ENCODE results near the gene LMF2. TPM values are rescaled to one million over a fixed set of nuclear protein-coding genes. Genes with fewer than 3 reads are reported as not detected.
"Not testable (repeated sequence)": the region's sequence is repeated elsewhere in the genome, so short reads cannot be mapped to it uniquely, and the experiment has no call there.

LMF2 gene
- total RNA-seq, 1 donor from 2014 or later = 57.0 TPM

DNA sequence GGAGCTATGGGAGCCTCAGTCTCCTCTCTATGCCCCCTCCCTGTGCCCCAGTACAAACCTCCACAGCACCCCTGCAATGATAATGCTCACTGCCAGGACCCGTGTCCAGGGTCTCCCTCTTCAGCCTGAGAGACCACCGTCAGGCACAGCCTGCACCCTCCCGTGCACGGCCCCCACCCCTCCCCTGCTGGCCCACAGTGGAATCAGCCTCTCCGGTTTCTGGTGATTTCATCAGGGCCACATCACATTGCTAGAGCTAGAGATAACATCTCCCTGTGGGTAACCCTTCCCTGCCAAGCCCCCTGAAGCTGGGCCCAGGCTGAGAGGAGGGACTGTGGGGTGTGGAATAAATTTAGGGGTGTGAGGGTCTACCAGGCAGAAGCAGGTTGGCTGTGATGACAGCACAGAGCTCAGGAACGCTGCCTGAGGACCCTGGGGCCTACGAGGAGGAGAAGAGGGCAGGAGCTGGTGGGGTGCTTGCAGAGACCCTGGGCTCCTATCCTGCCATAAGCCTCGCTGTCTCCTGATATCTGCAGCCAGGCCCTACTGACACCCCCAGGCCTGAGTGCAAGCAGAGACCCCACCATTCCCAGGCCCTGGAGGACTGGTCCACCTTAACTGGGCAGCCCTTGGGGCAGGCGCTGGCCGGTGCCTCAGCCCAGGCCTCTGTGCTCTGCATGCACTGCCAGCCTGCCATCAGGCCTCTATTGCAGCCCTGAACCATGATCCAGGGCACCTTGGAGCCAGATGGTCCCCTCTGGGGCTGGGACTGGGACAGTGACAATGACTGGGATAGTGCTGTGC, 38.2 kb upstream of the LMF2 start, which contains the start of gene KLHDC7B:
TSS of gene KLHDC7B (plus strand) at position 378 of the 804 bp plus-strand sequence. CDS start at position 723, 345 bp downstream.
- no peak for TF ChIP-seq POLR2A (IDR thresholded peaks at IDR 0.05)
- TF ChIP-seq POLR2AphosphoS5 (IDR thresholded peaks at IDR 0.05; ENCODE audit: insufficient read depth in 1 of 2, low read depth in 1 of 2) = no peak
- no peak for DNase-seq (ENCODE audit: extremely low spot score in 2 of 2)
- intact Hi-C loops (cut with DNase I) = no loop called here
- Histone ChIP-seq H3K27ac (peak within 1 kb of the TSS; percentile 72), H3K36me3 (no peaks in the 10 kb centered on the region), H3K4me3 (no peak within 1 kb of the TSS), H3K4me1 (peaks cover 36% of the 10 kb centered on the region), H3K9me3 (no peaks in the 10 kb centered on the region), H3K27me3 (peaks cover 7% of the 10 kb centered on the region)

DNA sequence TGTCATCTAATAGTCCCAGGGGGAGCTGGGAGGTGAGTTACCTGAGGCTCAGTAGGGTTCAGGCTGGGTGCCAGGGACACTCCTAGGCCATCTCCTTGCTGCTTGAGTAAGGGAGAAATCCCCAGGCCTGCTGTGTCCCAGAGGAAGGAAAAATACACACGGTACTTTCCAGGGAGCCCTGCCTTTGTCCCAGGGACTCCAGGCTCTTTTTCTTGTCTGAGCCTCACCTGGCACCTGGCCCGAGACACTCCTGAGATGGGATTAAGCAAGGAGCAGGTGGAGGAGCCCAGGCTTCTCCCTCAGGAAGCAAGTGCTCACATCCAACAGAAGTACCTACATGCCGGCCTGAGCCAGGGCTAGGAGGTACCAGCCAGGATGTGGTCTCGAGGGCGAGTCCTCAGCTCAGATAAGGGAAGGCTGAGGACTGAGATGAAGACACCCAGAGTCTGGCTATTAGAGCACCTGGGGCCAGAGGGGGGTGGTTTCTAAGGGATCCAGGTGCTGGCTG, 37.3 kb upstream of the LMF2 start:
- Histone ChIP-seq H3K36me3 (no peaks in the 10 kb centered on the region), H3K4me3 (peak overlapping the region; percentile 1 to 27), H3K9me3 (no peaks in the 10 kb centered on the region), H3K4me1 (peaks cover 42% of the 10 kb centered on the region), H3K27me3 (peaks cover 7% of the 10 kb centered on the region), H3K27ac (peak overlapping the region; percentile 72)
- intact Hi-C loops (cut with DNase I) = loop anchor here (5.0 kb wide), 1 partner anchor 38 kb away; the partner anchor contains the start of gene CHKB
- DNase-seq (ENCODE audit: extremely low spot score in 2 of 2) = no peak
- TF ChIP-seq POLR2A (IDR thresholded peaks at IDR 0.05) (no peak), POLR2AphosphoS5 (IDR thresholded peaks at IDR 0.05; ENCODE audit: insufficient read depth in 1 of 2, low read depth in 1 of 2) (no peak)
- TF ChIP-seq, protein P1, sequence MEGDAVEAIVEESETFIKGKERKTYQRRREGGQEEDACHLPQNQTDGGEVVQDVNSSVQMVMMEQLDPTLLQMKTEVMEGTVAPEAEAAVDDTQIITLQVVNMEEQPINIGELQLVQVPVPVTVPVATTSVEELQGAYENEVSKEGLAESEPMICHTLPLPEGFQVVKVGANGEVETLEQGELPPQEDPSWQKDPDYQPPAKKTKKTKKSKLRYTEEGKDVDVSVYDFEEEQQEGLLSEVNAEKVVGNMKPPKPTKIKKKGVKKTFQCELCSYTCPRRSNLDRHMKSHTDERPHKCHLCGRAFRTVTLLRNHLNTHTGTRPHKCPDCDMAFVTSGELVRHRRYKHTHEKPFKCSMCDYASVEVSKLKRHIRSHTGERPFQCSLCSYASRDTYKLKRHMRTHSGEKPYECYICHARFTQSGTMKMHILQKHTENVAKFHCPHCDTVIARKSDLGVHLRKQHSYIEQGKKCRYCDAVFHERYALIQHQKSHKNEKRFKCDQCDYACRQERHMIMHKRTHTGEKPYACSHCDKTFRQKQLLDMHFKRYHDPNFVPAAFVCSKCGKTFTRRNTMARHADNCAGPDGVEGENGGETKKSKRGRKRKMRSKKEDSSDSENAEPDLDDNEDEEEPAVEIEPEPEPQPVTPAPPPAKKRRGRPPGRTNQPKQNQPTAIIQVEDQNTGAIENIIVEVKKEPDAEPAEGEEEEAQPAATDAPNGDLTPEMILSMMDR (IDR thresholded peaks at IDR 0.05) = no peak

DNA sequence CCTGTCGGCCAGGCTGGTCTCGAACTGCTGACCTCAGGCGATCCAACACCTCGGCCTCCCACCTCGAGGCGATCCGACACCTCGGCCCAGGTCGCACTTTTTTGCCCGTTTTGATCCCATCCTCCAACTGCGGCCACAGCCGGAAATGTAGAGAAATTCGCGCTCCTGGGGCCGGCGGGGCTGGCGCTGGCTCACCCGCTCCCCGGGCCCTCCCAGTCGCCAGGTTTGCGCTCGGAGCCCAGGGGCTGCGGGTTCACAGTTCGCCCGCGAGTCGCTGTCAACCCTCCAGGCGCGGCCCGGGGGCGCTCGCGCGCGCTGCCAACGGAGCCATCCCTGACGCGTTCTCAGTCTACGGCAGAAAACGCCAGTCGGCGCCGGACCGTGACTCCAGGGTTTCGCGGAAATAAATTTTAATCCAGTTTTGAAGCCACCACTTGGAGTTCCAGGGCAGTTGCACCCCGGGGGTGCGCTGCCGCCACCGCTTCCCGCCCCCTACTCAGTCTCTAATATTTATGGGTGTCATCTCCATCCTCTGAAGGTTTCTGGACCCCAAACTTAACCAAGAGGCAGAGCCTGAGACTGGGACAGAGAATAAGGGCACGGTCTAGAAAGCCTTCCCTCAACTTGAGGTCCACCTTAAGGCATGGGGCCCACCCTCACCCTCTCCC, 36.7 kb upstream of the LMF2 start:
- peaks cover 7% of the 10 kb centered on the region for H3K27me3 ChIP-seq
- peak in 1 of 2 donors; percentile 12 for TF ChIP-seq POLR2AphosphoS5 (IDR thresholded peaks at IDR 0.05; ENCODE audit: insufficient read depth in 1 of 2, low read depth in 1 of 2)
- TF ChIP-seq, protein P1 (IDR thresholded peaks at IDR 0.05) = peak in 2 of 3 experiments; percentile 26
- TF ChIP-seq POLR2A (IDR thresholded peaks at IDR 0.05) = no peak
- no peaks in the 10 kb centered on the region for H3K36me3 ChIP-seq
- no peak for DNase-seq (ENCODE audit: extremely low spot score in 2 of 2)
- H3K4me3 ChIP-seq = peak overlapping the region; percentile 1 to 27
- H3K4me1 ChIP-seq = peaks cover 47% of the 10 kb centered on the region
- intact Hi-C loops (cut with DNase I) = loop anchor here (5.0 kb wide), 1 partner anchor 38 kb away; the partner anchor contains the start of gene CHKB
- H3K9me3 ChIP-seq = no peaks in the 10 kb centered on the region
- H3K27ac ChIP-seq = peak overlapping the region; percentile 72

DNA sequence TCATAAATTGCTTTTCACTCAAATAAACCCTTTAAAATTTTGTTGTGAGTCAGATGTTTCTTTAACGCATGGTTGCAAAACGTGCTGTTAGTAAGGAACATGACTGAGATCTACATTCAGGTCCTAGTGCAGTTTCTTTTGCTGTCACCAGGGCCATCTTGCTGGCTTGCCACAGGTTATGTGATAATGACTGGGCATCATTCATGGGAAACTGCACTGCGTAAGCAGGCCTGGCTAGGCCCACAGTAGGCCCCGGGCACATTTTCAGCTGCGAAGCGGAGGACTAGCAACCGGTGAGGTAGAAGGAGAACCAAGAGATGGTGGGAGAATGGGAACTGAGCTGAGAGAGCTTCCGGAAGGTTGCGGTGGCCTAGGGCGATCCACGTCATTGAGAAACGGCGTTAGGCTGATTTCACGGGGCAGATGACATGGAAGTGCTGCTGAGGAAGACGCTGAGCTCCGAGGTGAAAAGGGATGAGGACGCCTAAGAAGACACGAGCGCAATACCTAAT, 35.0 kb upstream of the LMF2 start:
- no peaks in the 10 kb centered on the region for H3K9me3 ChIP-seq
- intact Hi-C loops (cut with DNase I) = loop anchor here (5.0 kb wide), 1 partner anchor 40 kb away; the partner anchor contains the start of gene CHKB
- TF ChIP-seq, protein P1 (IDR thresholded peaks at IDR 0.05) = no peak
- TF ChIP-seq POLR2AphosphoS5 (IDR thresholded peaks at IDR 0.05; ENCODE audit: insufficient read depth in 1 of 2, low read depth in 1 of 2) (peak in 1 of 2 donors; percentile 40), POLR2A (IDR thresholded peaks at IDR 0.05) (no peak)
- H3K36me3 ChIP-seq = no peaks in the 10 kb centered on the region
- DNase-seq (ENCODE audit: extremely low spot score in 2 of 2) = no peak
- peaks cover 52% of the 10 kb centered on the region for H3K4me1 ChIP-seq
- H3K27me3 ChIP-seq = no peaks in the 10 kb centered on the region
- H3K27ac ChIP-seq = peak overlapping the region; percentile 96
- H3K4me3 ChIP-seq = no peak overlapping the region

DNA sequence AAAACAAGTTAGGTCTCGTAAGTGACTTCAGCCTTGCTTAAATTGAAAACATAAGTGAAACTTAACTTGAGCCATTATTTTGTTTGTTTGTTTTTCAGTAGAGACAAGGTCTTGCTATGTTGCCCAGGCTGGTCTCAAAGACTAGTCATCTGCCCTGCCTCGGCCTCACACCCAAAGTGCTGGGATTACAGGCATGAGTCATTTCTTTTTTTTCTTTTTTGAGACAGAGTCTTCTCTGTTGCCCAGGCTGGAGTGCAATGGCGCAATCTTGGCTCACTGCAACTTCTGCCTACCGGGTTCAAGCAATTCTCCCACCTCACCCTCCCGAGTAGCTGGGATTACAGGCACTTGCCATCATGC, 34.1 kb upstream of the LMF2 start:
- peak overlapping the region; percentile 96 for H3K27ac ChIP-seq
- H3K27me3 ChIP-seq; H3K4me3 ChIP-seq; H3K9me3 ChIP-seq; DNase-seq (ENCODE audit: extremely low spot score in 2 of 2); H3K36me3 ChIP-seq: not testable (repeated sequence)
- intact Hi-C loops (cut with DNase I) = loop anchor here (5.0 kb wide), 1 partner anchor 41 kb away; the partner anchor contains the start of gene CHKB
- H3K4me1 ChIP-seq = peaks cover 52% of the 10 kb centered on the region
- TF ChIP-seq POLR2AphosphoS5 (IDR thresholded peaks at IDR 0.05; ENCODE audit: insufficient read depth in 1 of 2, low read depth in 1 of 2) = peak in 1 of 2 donors; percentile 75
